Measurements from ENCODE around the gene SPAG8.
A peak's percentile ranks its signal among the peaks of the same experiment; 100 is the strongest.

The SPAG8 gene

DNA sequence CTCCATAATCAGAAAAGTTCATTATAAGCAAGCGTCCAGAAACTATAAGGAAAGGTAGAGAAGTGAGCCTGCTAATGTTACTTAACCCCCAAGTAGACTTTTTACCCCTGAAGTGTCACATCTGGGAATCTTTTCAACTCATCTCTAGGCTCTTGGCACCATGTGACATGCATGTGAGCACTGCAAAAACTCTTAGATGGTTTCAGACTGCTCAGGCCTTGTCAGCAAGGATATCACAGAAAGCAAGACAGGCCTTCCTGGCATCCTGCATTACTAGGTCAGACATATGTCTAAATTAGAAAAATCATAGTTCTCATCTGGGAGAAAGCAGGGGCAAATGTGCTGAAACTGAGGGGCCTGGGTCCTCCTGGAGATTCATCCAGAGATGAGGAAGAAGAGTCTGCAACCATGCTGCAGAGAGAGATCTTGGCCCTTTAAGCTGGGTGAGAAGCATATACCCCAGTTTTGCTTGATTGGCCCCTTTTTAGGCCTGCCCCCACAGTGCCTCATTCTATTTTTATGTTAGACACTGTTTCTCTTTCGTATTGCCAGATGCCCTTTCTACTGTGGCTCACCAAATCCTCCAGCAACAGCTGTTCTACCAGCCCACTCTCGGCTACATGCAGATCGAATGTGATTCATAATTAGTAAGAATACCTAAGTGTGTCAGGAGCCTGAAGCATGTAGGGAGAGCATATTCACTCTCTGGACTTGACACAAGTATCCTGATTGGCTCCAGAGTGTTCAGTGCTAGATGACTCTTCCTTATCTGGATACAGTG, 35.9 kb upstream of the SPAG8 start:
- H3K36me3 Mint-ChIP-seq (ENCODE audit: insufficient read depth), result peaks cover 2% of the 10 kb centered on the region
- no peak overlapping the region for H3K27ac Mint-ChIP-seq (ENCODE audit: low read depth)
- peaks cover 16% of the 10 kb centered on the region for H3K4me1 Mint-ChIP-seq
- H3K9me3 Mint-ChIP-seq, result no peaks in the 10 kb centered on the region
- no peak for DNase-seq (ENCODE audit: low spot score in 2 of 2)
- no peaks in the 10 kb centered on the region for H3K27me3 Mint-ChIP-seq
- no peak overlapping the region for H3K4me3 Mint-ChIP-seq
- ATAC-seq (replicated peaks; ENCODE audit: extremely low read depth, poor library complexity, severe bottlenecking), result no peak

DNA sequence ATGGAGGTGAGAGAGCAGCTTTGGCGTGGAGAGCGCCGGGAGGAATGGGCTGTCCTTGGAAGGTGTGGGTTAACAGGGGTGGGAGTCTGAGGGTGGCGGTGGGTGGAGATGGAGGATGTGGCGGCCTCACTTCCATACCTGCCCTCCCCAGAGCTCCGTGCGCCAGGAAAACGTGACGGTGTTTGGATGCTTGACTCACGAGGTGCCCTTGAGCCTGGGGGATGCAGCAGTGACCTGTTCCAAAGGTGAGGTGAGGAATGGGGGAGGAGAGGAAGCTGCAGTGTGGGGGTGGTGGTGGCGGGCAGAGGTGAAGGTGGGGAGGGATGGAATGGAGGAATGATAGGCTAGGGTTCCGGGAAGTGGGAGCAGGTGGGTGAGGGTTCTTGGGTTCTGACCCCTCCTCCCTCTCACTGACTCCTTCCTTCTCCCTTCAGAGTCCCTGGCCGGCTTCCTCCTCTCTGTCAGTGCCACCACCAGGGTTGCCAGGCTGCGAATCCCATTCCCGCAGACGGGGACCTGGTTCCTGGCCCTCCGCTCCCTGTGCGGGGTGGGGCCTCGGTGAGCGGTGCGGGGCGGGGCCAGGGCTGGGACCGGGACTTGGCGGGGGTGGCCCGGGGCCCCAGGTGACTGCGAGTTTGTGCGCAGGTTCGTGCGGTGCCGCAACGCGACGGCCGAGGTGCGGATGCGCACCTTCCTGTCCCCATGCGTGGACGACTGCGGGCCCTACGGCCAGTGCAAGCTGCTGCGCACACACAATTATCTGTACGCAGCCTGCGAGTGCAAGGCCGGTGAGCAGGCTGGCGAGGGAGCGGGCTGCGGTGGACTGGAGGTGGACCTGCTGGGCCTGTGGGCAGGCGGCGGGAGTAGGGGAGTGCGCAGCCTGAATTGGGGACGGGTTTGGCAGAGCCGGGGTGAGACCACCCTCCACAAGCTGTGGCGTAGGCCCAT, 34.0 kb upstream of the SPAG8 start:
- Mint-ChIP-seq H3K36me3 (ENCODE audit: insufficient read depth) (peaks cover 4% of the 10 kb centered on the region), H3K4me3 (no peak overlapping the region), H3K27me3 (no peaks in the 10 kb centered on the region), H3K9me3 (no peaks in the 10 kb centered on the region), H3K4me1 (peaks cover 16% of the 10 kb centered on the region), H3K27ac (ENCODE audit: low read depth) (no peak overlapping the region)
- no peak for DNase-seq (ENCODE audit: low spot score in 2 of 2)
- no peak for ATAC-seq (replicated peaks; ENCODE audit: extremely low read depth, poor library complexity, severe bottlenecking)

DNA sequence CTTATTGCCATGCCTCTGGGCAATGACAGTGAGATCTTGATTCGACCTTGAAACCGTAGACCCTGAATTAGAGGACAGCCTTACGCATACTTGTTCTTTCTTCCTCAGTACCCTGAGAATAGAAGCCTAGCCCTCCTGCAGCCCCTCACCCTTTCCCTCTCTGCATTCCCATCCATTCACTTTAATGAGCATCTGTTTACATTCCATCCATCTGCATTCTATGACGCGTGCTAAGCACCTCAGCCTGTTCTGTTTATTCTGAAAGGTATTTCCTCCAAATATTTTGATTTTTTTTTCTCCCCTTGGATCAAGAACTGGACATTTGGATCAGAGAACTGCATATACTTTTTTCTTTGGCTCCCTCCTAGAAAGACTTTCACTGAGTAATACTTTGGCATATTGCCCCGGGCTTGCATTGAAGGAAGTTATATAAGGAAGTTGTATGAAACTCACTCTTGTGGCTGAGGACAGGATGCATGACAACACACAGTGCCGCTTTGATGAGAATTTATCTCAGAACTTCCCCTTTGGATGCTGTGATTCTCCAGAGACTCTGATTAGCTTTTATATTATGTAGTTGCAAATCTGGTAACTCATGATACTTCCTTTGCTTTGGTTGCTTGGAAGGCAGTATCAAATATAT, 32.7 kb upstream of the SPAG8 start:
- Mint-ChIP-seq H3K27me3 (no peaks in the 10 kb centered on the region), H3K27ac (ENCODE audit: low read depth) (no peak overlapping the region), H3K36me3 (ENCODE audit: insufficient read depth) (peaks cover 4% of the 10 kb centered on the region), H3K9me3 (no peaks in the 10 kb centered on the region), H3K4me1 (peaks cover 16% of the 10 kb centered on the region), H3K4me3 (no peak overlapping the region)
- ATAC-seq (replicated peaks; ENCODE audit: extremely low read depth, poor library complexity, severe bottlenecking) (peak; percentile 90), DNase-seq (ENCODE audit: low spot score in 2 of 2) (no peak)

DNA sequence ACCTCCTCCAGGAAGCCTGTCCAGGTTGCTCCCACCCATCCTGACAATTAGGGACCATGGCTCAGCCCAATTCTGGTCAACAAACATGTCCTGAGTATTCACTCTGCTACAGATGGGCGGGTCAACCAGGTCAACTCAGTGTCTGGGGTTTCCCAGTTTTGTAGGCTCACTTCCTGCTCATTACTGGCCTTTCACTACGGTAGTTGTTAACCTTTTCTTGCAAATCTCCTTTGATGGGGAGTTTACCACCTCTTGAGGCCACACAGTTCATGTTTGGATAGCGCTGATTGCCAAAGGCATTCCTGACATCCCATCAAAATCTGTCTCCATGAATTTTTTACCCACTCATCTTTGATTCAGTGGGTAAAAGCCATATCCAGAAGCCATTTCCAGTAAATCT, 30.7 kb upstream of the SPAG8 start:
- no peak overlapping the region for H3K27ac Mint-ChIP-seq (ENCODE audit: low read depth)
- no peak overlapping the region for H3K4me3 Mint-ChIP-seq
- no peaks in the 10 kb centered on the region for H3K27me3 Mint-ChIP-seq
- DNase-seq (ENCODE audit: low spot score in 2 of 2), result no peak
- H3K9me3 Mint-ChIP-seq, result no peaks in the 10 kb centered on the region
- H3K36me3 Mint-ChIP-seq (ENCODE audit: insufficient read depth), result peaks cover 4% of the 10 kb centered on the region
- ATAC-seq (replicated peaks; ENCODE audit: extremely low read depth, poor library complexity, severe bottlenecking), result no peak
- H3K4me1 Mint-ChIP-seq, result peaks cover 16% of the 10 kb centered on the region

DNA sequence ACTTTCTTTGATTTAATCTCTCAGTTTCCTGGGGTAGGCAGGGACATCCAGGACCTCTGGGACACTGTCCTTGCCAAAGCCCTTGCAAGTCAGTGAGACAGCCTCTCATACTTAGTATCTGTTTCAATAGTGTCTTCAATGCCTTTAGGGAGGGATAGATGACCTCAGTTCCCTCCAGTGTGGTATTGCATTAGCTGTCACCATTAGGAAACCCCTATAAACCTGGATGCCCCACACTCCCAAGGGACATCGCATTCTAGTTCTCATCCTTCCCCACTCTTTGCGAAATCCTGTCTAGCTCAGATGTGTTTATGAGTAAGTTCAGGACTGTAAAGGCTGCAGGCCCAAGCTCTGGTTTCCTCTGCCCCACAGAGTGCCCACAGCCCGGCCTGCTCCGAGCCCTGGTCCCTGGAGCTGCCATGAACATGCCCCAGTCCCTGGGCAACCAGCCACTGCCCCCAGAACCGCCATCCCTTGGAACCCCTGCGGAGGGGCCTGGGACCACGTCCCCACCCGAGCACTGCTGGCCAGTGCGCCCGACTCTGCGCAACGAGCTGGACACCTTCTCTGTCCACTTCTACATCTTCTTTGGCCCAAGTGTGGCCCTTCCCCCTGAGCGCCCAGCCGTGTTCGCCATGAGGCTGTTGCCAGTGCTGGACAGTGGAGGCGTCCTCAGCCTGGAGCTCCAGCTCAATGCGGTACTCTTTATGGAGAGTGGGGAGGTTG, 30.1 kb upstream of the SPAG8 start:
- no peak overlapping the region for H3K27ac Mint-ChIP-seq (ENCODE audit: low read depth)
- peaks cover 4% of the 10 kb centered on the region for H3K36me3 Mint-ChIP-seq (ENCODE audit: insufficient read depth)
- DNase-seq (ENCODE audit: low spot score in 2 of 2) (no peak), ATAC-seq (replicated peaks; ENCODE audit: extremely low read depth, poor library complexity, severe bottlenecking) (no peak)
- peaks cover 16% of the 10 kb centered on the region for H3K4me1 Mint-ChIP-seq
- H3K4me3 Mint-ChIP-seq, result no peak overlapping the region
- no peaks in the 10 kb centered on the region for H3K9me3 Mint-ChIP-seq
- no peaks in the 10 kb centered on the region for H3K27me3 Mint-ChIP-seq

DNA sequence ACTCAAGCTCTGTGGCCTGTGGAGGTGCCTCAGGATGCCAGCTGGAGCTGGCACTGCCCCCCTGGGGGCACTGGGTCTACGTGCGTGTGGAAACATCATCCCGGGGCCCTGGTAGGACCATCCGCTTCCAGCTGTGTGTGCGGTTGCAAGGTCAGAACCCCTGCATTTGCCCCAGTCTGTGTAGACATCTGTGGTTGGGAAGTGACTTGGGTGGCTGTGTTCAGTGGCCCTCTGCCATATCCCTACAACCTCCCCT, 29.5 kb upstream of the SPAG8 start:
- H3K27me3 Mint-ChIP-seq, result no peaks in the 10 kb centered on the region
- DNase-seq (ENCODE audit: low spot score in 2 of 2) (no peak), ATAC-seq (replicated peaks; ENCODE audit: extremely low read depth, poor library complexity, severe bottlenecking) (no peak)
- H3K36me3 Mint-ChIP-seq (ENCODE audit: insufficient read depth), result peaks cover 4% of the 10 kb centered on the region
- no peak overlapping the region for H3K27ac Mint-ChIP-seq (ENCODE audit: low read depth)
- no peaks in the 10 kb centered on the region for H3K9me3 Mint-ChIP-seq
- no peak overlapping the region for H3K4me3 Mint-ChIP-seq
- H3K4me1 Mint-ChIP-seq, result peaks cover 16% of the 10 kb centered on the region

DNA sequence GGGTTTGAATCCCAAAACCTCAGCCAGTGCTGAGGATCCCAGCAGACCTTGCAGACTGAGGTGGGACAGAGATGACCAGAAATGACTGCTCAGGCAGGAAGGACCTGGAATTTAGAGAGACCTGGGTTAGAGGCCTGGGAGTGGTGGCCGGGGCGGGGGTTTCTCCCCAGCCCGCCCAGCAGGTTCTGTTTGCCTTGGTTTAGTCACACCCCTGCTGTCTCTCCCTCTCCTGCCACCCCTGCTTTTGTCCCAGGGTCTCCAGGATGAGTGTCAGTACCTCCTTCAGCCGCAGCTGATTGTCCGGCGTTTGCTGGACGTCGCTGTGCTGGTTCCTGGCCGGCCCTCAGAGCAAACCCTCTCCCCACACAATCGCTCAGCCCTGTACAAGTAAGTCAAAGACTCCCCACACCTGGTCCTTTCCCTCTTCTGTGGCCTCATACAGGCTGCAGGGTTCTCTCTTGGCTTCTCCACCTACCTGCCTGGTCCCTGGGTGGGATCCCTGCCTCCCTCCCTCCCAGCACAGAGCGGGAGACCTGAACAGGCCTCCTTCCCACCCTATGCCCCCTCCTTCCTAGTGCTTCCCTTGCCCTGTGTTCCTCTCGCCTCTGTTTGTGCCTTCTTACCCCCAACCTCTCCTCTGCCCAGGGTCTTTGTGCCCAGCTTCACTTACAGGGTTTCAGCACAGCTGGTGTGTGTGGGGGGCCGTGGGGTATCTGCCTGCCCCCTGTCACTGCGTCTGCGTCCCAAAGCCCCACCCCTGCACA, 29.0 kb upstream of the SPAG8 start:
- Mint-ChIP-seq H3K27me3 (no peaks in the 10 kb centered on the region), H3K27ac (ENCODE audit: low read depth) (no peak overlapping the region), H3K4me1 (peaks cover 16% of the 10 kb centered on the region), H3K4me3 (no peak overlapping the region), H3K9me3 (no peaks in the 10 kb centered on the region), H3K36me3 (ENCODE audit: insufficient read depth) (peaks cover 4% of the 10 kb centered on the region)
- no peak for ATAC-seq (replicated peaks; ENCODE audit: extremely low read depth, poor library complexity, severe bottlenecking)
- DNase-seq (ENCODE audit: low spot score in 2 of 2), result no peak

DNA sequence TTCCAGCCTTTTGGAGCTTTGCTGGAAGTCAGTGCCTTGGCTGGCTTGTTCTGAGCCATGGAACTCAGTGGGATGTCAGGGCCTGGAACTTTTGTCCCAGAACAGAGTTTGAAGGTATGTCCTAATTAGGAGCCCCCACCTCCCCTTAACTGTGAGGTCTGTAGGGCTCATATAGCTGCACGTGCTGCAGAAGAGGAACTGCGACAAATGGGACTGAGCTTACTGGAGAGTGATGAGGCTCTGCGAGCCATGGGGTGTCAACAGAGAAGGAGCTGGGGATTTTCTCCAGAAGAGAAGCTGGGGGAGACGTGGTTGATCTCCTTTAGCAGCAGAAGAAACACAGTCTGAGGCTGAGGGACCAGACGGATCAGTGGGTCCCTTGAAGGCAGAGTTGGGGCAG, 27.9 kb upstream of the SPAG8 start:
- no peak for DNase-seq (ENCODE audit: low spot score in 2 of 2)
- Mint-ChIP-seq H3K27ac (ENCODE audit: low read depth) (no peak overlapping the region), H3K4me3 (no peak overlapping the region), H3K4me1 (peaks cover 8% of the 10 kb centered on the region), H3K27me3 (no peaks in the 10 kb centered on the region), H3K36me3 (ENCODE audit: insufficient read depth) (peaks cover 3% of the 10 kb centered on the region), H3K9me3 (no peaks in the 10 kb centered on the region)
- ATAC-seq (replicated peaks; ENCODE audit: extremely low read depth, poor library complexity, severe bottlenecking), result no peak

DNA sequence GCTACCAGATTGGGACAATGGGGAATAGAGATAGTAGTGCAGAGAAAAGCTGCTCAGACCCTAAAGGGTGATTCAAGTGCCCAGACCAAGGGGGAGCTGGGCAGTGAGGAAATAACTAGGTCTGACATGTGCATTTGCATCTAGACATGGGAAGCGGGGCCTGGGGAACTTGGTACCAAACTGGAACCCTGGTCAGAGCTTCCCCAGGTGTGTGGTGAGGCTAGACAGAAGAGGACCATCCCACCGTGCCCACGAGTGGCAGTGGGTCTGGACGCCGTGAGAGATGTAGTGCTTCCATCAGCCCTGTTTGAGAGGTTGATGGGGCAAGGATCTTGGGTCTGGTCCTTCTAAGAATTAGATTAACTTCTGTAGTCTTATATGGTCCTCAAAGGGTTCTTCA, 24.5 kb upstream of the SPAG8 start:
- H3K4me3 Mint-ChIP-seq, result no peak overlapping the region
- no peaks in the 10 kb centered on the region for H3K27me3 Mint-ChIP-seq
- H3K9me3 Mint-ChIP-seq, result no peaks in the 10 kb centered on the region
- no peak overlapping the region for H3K27ac Mint-ChIP-seq (ENCODE audit: low read depth)
- H3K4me1 Mint-ChIP-seq, result peaks cover 10% of the 10 kb centered on the region
- peaks cover 2% of the 10 kb centered on the region for H3K36me3 Mint-ChIP-seq (ENCODE audit: insufficient read depth)
- DNase-seq (ENCODE audit: low spot score in 2 of 2) (no peak), ATAC-seq (replicated peaks; ENCODE audit: extremely low read depth, poor library complexity, severe bottlenecking) (no peak)

DNA sequence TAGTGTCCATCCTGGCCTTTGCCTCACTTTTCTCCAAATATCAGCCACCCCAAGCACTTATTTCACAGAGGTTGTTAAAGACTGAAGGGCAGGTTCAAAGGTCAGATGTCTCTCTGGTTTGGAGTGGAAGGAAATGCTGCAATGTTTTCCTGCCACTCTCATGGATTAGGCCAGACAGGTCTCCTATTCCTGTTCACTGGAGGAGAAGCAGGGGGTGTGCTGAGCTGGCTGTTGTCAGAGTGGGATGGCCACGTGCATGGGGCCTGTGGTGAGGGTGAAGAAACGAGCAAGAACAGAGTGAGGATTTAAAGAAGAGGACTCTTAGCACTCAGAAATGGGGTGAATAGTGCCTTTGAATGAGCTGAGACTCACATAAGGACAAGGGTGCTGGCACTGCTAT, 23.7 kb upstream of the SPAG8 start:
- Mint-ChIP-seq H3K27ac (ENCODE audit: low read depth) (no peak overlapping the region), H3K9me3 (no peaks in the 10 kb centered on the region), H3K4me1 (peaks cover 17% of the 10 kb centered on the region), H3K36me3 (ENCODE audit: insufficient read depth) (no peaks in the 10 kb centered on the region), H3K4me3 (no peak overlapping the region), H3K27me3 (no peaks in the 10 kb centered on the region)
- DNase-seq (ENCODE audit: low spot score in 2 of 2) (no peak), ATAC-seq (replicated peaks; ENCODE audit: extremely low read depth, poor library complexity, severe bottlenecking) (no peak)

DNA sequence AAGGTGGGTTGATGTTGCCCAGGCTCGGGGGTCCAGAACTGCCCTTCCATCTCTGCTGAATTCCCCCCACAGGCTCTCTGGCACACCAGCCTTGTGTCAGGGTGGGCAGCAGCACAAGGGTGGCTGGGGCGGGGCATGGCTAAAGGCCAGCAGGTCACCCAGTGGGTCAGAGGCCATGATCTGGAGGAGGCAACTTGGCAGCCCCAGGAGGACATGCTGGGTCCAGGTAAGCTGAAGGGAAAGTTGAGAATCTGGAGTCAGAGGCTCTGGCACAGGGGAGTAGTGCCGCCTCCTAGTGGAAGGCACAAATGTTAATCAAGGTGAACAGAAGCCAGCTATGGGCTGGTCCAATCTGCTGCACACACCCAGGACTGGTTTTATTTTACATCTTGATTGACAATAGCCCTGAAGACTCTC, 23.2 kb upstream of the SPAG8 start:
- H3K9me3 Mint-ChIP-seq, result no peaks in the 10 kb centered on the region
- no peaks in the 10 kb centered on the region for H3K27me3 Mint-ChIP-seq
- H3K4me1 Mint-ChIP-seq, result peaks cover 22% of the 10 kb centered on the region
- H3K27ac Mint-ChIP-seq (ENCODE audit: low read depth), result no peak overlapping the region
- no peak for ATAC-seq (replicated peaks; ENCODE audit: extremely low read depth, poor library complexity, severe bottlenecking)
- no peaks in the 10 kb centered on the region for H3K36me3 Mint-ChIP-seq (ENCODE audit: insufficient read depth)
- DNase-seq (ENCODE audit: low spot score in 2 of 2), result no peak
- no peak overlapping the region for H3K4me3 Mint-ChIP-seq
